ENCODE data around the gene GLIPR1L2. TPM values are rescaled to one million over a fixed set of nuclear protein-coding genes. Genes with fewer than 3 reads are reported as not detected.

GLIPR1L2 gene
- total and polyA plus RNA-seq, 2 of the 8 experiments (the other 6 are each of a cell fraction or from before 2014, with no cell fraction given), result 0.09 TPM; not detected in 1

DNA sequence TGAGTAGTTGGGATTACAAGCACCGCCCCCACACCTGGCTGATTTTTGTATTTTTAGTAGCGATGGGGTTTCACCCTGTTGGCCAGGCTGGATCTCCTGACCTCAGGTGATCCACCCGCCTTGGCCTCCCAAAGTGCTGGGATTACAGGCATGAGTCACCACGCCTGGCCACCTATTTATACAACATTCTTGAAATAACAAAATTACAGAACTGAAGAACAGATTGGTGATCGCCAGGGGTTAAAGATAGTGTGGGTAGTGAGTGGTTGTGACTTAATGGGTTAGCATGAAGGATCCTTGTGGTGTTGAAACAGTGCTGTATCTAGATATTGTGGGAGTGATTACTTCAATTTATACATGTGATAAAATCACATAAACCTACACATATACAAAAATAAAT is 49.0 kb upstream of the GLIPR1L2 start:
- H3K36me3 ChIP-seq (ENCODE audit: control insufficient read depth in 2 of 4, insufficient read depth in 4 of 4, low read length in 3 of 4), result no peaks in the 10 kb centered on the region
- H2BK5ac ChIP-seq (ENCODE audit: low read depth, low read length), result no peak overlapping the region
- H3K23me2 ChIP-seq (ENCODE audit: low read depth, low read length), result no peaks in the 10 kb centered on the region
- H3K4ac ChIP-seq (replicated peaks; ENCODE audit: insufficient read length, low read depth, low read length), result no peak overlapping the region
- no peak overlapping the region for H4K5ac ChIP-seq (ENCODE audit: insufficient read length, low read depth, low read length)
- no peaks in the 10 kb centered on the region for H3K4me1 ChIP-seq (replicated peaks in 1 of 4; ENCODE audit: control insufficient read depth in 3 of 4, insufficient read depth in 4 of 4, low read length in 3 of 4)
- no peak overlapping the region for H3K18ac ChIP-seq (ENCODE audit: extremely low read depth, low read length)
- H4K20me1 ChIP-seq (replicated peaks in 1 of 2; ENCODE audit: control insufficient read depth in 1 of 2, insufficient read depth in 2 of 2, low read length in 2 of 2), result no peaks in the 10 kb centered on the region
- H3K9me3 ChIP-seq (ENCODE audit: insufficient read depth in 2 of 2, low read depth in 1 of 2, low read length in 1 of 2), result no peaks in the 10 kb centered on the region; a peak in 1 of 4 replicates
- no peak overlapping the region for H4K91ac ChIP-seq (replicated peaks; ENCODE audit: insufficient read length, low read length)
- FAIRE-seq (no peak), DNase-seq (ENCODE audit: low read depth in 1 of 2, low spot score in 2 of 2) (no peak)
- WGBS, 2 experiments (ENCODE audit: extremely low coverage in 1 of 2, insufficient coverage in 1 of 2, insufficient read length in 1 of 2, insufficient replicate concordance in 2 of 2, low coverage in 1 of 2, low lambda C conversion rate in 2 of 2, missing lambda C conversion rate in 1 of 2), result 96% methylated on average over 5 of the region's 5 CpGs; no CpG with 5 or more reads in 1 of the 2 experiments
- H3K79me2 ChIP-seq (ENCODE audit: control insufficient read depth in 1 of 2, insufficient read depth in 2 of 2, low read length in 2 of 2), result no peaks in the 10 kb centered on the region
- H3K14ac ChIP-seq (ENCODE audit: insufficient read length), result no peak overlapping the region
- H2AFZ ChIP-seq (ENCODE audit: low read length), result no peak overlapping the region
- H2BK120ac ChIP-seq (replicated peaks; ENCODE audit: low read depth, low read length), result no peak overlapping the region
- CTCF ChIA-PET (ENCODE audit: partially characterized antibody), result interaction anchor here (0.7 to 1.2 kb wide), 2 partner anchors 8 to 143 kb away, joined by 3 to 4 read pairs; partner anchors contain the start of gene GLIPR1L1
- H2AK5ac ChIP-seq (ENCODE audit: low read depth, low read length), result no peak overlapping the region
- H2BK20ac ChIP-seq (ENCODE audit: low read length), result no peak overlapping the region
- H2BK12ac ChIP-seq (ENCODE audit: low read depth, low read length), result no peak overlapping the region
- no peak overlapping the region for H3K56ac ChIP-seq (replicated peaks; ENCODE audit: insufficient read length, low read depth, low read length)
- no peak overlapping the region for H3K4me3 ChIP-seq (ENCODE audit: extremely low read depth in 1 of 4, insufficient read depth in 2 of 4, low read depth in 3 of 4, low read length in 4 of 4)
- no peaks in the 10 kb centered on the region for H3K79me1 ChIP-seq (ENCODE audit: low read depth, low read length)
- H3K27me3 ChIP-seq (replicated peaks in 1 of 4; ENCODE audit: control insufficient read depth in 3 of 4, extremely low read depth in 1 of 4, insufficient read depth in 3 of 4, low read length in 3 of 4), result no peaks in the 10 kb centered on the region
- H3K23ac ChIP-seq (ENCODE audit: insufficient read length), result no peak overlapping the region
- H4K8ac ChIP-seq (ENCODE audit: extremely low read depth, insufficient read depth, low read length), result no peak overlapping the region
- POLR2A ChIA-PET (ENCODE audit: partially characterized antibody), result no interaction called here
- H3K4me2 ChIP-seq (ENCODE audit: insufficient read depth in 1 of 2, low read depth in 2 of 2, low read length in 2 of 2), result no peak overlapping the region
- H3K27ac ChIP-seq (ENCODE audit: low read depth, low read length), result no peak overlapping the region
- no peak overlapping the region for H2BK15ac ChIP-seq (ENCODE audit: low read length)
- H3K9ac ChIP-seq (replicated peaks in 1 of 4; ENCODE audit: extremely low read depth in 1 of 4, low read depth in 3 of 4, low read length in 3 of 4), result no peak overlapping the region
- no peak for TF ChIP-seq EGR1 (IDR thresholded peaks at IDR 0.05; ENCODE audit: borderline replicate concordance, low read depth, low read length)
- TF ChIP-seq, protein P1, sequence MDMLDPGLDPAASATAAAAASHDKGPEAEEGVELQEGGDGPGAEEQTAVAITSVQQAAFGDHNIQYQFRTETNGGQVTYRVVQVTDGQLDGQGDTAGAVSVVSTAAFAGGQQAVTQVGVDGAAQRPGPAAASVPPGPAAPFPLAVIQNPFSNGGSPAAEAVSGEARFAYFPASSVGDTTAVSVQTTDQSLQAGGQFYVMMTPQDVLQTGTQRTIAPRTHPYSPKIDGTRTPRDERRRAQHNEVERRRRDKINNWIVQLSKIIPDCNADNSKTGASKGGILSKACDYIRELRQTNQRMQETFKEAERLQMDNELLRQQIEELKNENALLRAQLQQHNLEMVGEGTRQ (IDR thresholded peaks at IDR 0.05; ENCODE audit: low read length), result no peak
- no peak for TF ChIP-seq TAF1 (IDR thresholded peaks at IDR 0.05; ENCODE audit: low read depth, low read length)
- no peak for TF ChIP-seq SRF (IDR thresholded peaks at IDR 0.05; ENCODE audit: low read depth, low read length)
- TF ChIP-seq, protein P2, sequence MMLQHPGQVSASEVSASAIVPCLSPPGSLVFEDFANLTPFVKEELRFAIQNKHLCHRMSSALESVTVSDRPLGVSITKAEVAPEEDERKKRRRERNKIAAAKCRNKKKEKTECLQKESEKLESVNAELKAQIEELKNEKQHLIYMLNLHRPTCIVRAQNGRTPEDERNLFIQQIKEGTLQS (IDR thresholded peaks at IDR 0.05; ENCODE audit: insufficient read depth, low read depth, low read length), result no peak
- no peak for TF ChIP-seq NRF1 (IDR thresholded peaks at IDR 0.05; ENCODE audit: low read depth, low read length)
- TF ChIP-seq SIX5 (IDR thresholded peaks at IDR 0.05; ENCODE audit: low read depth, low read length), result no peak
- no peak for TF ChIP-seq EP300 (IDR thresholded peaks at IDR 0.05; ENCODE audit: borderline replicate concordance in 1 of 2, low read depth in 2 of 2, low read length in 2 of 2)
- no peak for TF ChIP-seq RNF2 (IDR thresholded peaks at IDR 0.05; ENCODE audit: borderline replicate concordance, low read depth, low read length, missing control alignments, poor library complexity, severe bottlenecking)

Measured in H1 (cell line).